Bronchial epithelial cell (primary cell): ENCODE measurements around the gene ZNF800. TPM values are rescaled to one million over a fixed set of nuclear protein-coding genes. Genes with fewer than 3 reads are reported as not detected.

ENCODE experiments used
- DNase-seq: peaks from one replicate; pipeline ENCODE4 v3.0.0-alpha.2; 2010; ENCODE audit warnings: low read depth
- FAIRE-seq: peaks from 2 replicates; lab custom pipeline; 2011; peaks lifted over from hg19 to GRCh38; lab: Jason Lieb, UNC
- H3K27me3 ChIP-seq: 2 replicates; pipeline ENCODE4 v1.5.1; 2011; ENCODE audit warnings: low read length; ENCODE audit not compliant: control insufficient read depth, insufficient read depth
- H3K36me3 ChIP-seq: 2 replicates; pipeline ENCODE4 v1.5.1; 2011; ENCODE audit warnings: low read length; ENCODE audit not compliant: control insufficient read depth, insufficient read depth
- H3K4me3 ChIP-seq: 2 replicates; pipeline ENCODE4 v1.5.1; 2011; ENCODE audit warnings: mild to moderate bottlenecking, low read depth, low read length, control low read depth
- CTCF ChIP-seq: IDR thresholded peaks from 2 replicates; pipeline ENCODE4 v1.5.1; 2011; ENCODE audit warnings: mild to moderate bottlenecking, moderate library complexity, low read length, control low read depth, inconsistent platforms; ENCODE audit not compliant: insufficient read depth, severe bottlenecking
- total RNA-seq: library from RNA; depleted of rRNA; stranded (reverse); fragments of >200 nt; gene quantifications from 2 replicates; pipeline ENCODE4 v1.2.1, GENCODE V29; 2014

ZNF800 gene
- total RNA-seq, 1 donor from 2014 or later: 14.5 TPM

GRCh38 chr7:127320974-127321373 lies 71.5 kb downstream of the ZNF800 start:
- FAIRE-seq: no peak
- no peaks in the 10 kb centered on the region for H3K27me3 ChIP-seq
- no peak for DNase-seq
- no peak overlapping the region for H3K4me3 ChIP-seq
- H3K36me3 ChIP-seq: no peaks in the 10 kb centered on the region
- no peak for TF ChIP-seq CTCF

Other genes with a start within 250 kb of the ZNF800 start
- 0.13 TPM in 1 of 2 replicates, not detected in the other for gene GRM8, start 139.8 kb downstream of the ZNF800 start, total RNA-seq
- gene GCC1, start 192.9 kb upstream of the ZNF800 start, total RNA-seq: 69.0 and 72.8 TPM in 2 replicates
- 207 and 237 TPM in 2 replicates for gene ARF5, start 195.7 kb upstream of the ZNF800 start, total RNA-seq
- 0.79 and 2.8 TPM in 2 replicates for gene FSCN3, start 201.0 kb upstream of the ZNF800 start, total RNA-seq
- gene PAX4, start 225.4 kb upstream of the ZNF800 start, total RNA-seq: not detected in 2 replicates